K562 (cell line): ENCODE data around the gene ZNF646. TPM values are rescaled to one million over a fixed set of nuclear protein-coding genes. Genes with fewer than 3 reads are reported as not detected.

Source experiments
- C11orf30 ChIP-seq: fragments of 450-650 bp; IDR thresholded peaks from 2 replicates; pipeline ENCODE4 v1.6.1; 2016; ENCODE audit warnings: low read depth, mild to moderate bottlenecking
- CGGBP1 ChIP-seq: fragments of 250-450 bp; sonication (Bioruptor Pico); IDR thresholded peaks from 2 replicates; pipeline ENCODE4 v1.9.0; 2021; ENCODE audit warnings: mild to moderate bottlenecking
- DDX20 ChIP-seq: fragments of 450-650 bp; IDR thresholded peaks from 2 replicates; pipeline ENCODE4 v1.6.1; 2016; ENCODE audit warnings: missing genetic modification characterization, low read depth, mild to moderate bottlenecking, missing compliant biosample characterization, moderate library complexity
- E2F4 ChIP-seq: sonication (generic); formaldehyde crosslinking; IDR thresholded peaks from 2 replicates; pipeline ENCODE4 v1.8.0; 2022; ENCODE audit warnings: mild to moderate bottlenecking, low read depth, missing genetic modification reagents
- FOXA1 ChIP-seq: fragments of 450-650 bp; IDR thresholded peaks from 2 replicates; pipeline ENCODE4 v1.6.1; 2016; ENCODE audit warnings: mild to moderate bottlenecking, borderline replicate concordance
- HDAC2 ChIP-seq: fragments of 450-650 bp; IDR thresholded peaks from 2 replicates; pipeline ENCODE4 v1.6.1; 2016; ENCODE audit warnings: mild to moderate bottlenecking
- HNRNPL ChIP-seq: fragments of 200-400 bp; formaldehyde crosslinking; IDR thresholded peaks from 2 replicates; pipeline ENCODE4 v1.6.1; 2017; ENCODE audit warnings: low read depth, mild to moderate bottlenecking, low read length
- HNRNPUL1 ChIP-seq: fragments of 200-400 bp; formaldehyde crosslinking; IDR thresholded peaks from 2 replicates; pipeline ENCODE4 v1.6.1; 2017; ENCODE audit warnings: low read length
- ILK ChIP-seq: fragments of 450-650 bp; IDR thresholded peaks from 2 replicates; pipeline ENCODE4 v1.6.1; 2016; ENCODE audit warnings: missing genetic modification characterization, low read depth, mild to moderate bottlenecking, missing compliant biosample characterization, moderate library complexity, borderline replicate concordance
- MCM2 ChIP-seq: fragments of 450-650 bp; IDR thresholded peaks from 2 replicates; pipeline ENCODE4 v1.6.1; 2017; ENCODE audit warnings: low read depth, mild to moderate bottlenecking
- PATZ1 ChIP-seq: fragments of 250-450 bp; sonication (Bioruptor Pico); IDR thresholded peaks from 2 replicates; pipeline ENCODE4 v1.5.0; 2020; ENCODE audit warnings: mild to moderate bottlenecking, borderline replicate concordance
- SIN3B ChIP-seq: fragments of 450-650 bp; IDR thresholded peaks from 2 replicates; pipeline ENCODE4 v1.6.1; 2017; ENCODE audit warnings: low read depth, mild to moderate bottlenecking, moderate library complexity
- SUPT5H ChIP-seq: fragments of 450-650 bp; IDR thresholded peaks from 2 replicates; pipeline ENCODE4 v1.6.1; 2016
- TAF1 ChIP-seq: IDR thresholded peaks from 2 replicates; pipeline ENCODE4 v1.6.1; 2011; ENCODE audit warnings: mild to moderate bottlenecking, low read length, moderate library complexity; ENCODE audit not compliant: insufficient read depth, control insufficient read depth, severe bottlenecking; ENCODE audit errors: extremely low read depth
- TEAD2 ChIP-seq: fragments of 450-650 bp; IDR thresholded peaks from 2 replicates; pipeline ENCODE4 v1.6.1; 2016; ENCODE audit warnings: missing genetic modification characterization, control low read depth, missing compliant biosample characterization
- ZMIZ1 ChIP-seq, 2 experiments: fragments of 150-350 bp in 1 of 2; IDR thresholded peaks; 2 replicates each; pipeline ENCODE4 v1.6.1; 2012 to 2016; ENCODE audit warnings: low read depth in 2 of 2, low read length in 2 of 2, mild to moderate bottlenecking in 1 of 2, moderate library complexity in 1 of 2
- ZNF277 ChIP-seq: fragments of 250-450 bp; sonication (Bioruptor Pico); IDR thresholded peaks from 2 replicates; pipeline ENCODE4 v1.8.0; 2022; ENCODE audit warnings: inconsistent platforms, mild to moderate bottlenecking, moderate library complexity, borderline replicate concordance
- ZNF354B ChIP-seq: fragments of 250-450 bp; sonication (Bioruptor Pico); IDR thresholded peaks from 2 replicates; pipeline ENCODE4 v1.4.0; 2020
- ZNF444 ChIP-seq: fragments of 250-450 bp; sonication (Bioruptor Pico); IDR thresholded peaks from 2 replicates; pipeline ENCODE4 v1.4.0; 2020; ENCODE audit warnings: mild to moderate bottlenecking, moderate library complexity
- ZNF551 ChIP-seq: fragments of 250-450 bp; sonication (Bioruptor Pico); IDR thresholded peaks from 2 replicates; pipeline ENCODE4 v1.5.0; 2021; ENCODE audit warnings: mild to moderate bottlenecking, moderate library complexity
- polyA plus RNA-seq, 8 experiments: library from polyadenylated mRNA; depleted of rRNA in 4 of 8; stranded (reverse) in 5 of 8; unstranded in 3 of 8; fragments of >200 nt; fragmentation: Nextera tagmentation in 2 of 8; fragmentation: Illumina TruSeq in 1 of 8; extraction: Ambion mirVana in 2 of 8; extraction: Trizol in 1 of 8; gene quantifications; 2 replicates each; pipeline versions ENCODE4 v1.2.1 to v1.2.3, GENCODE V29; 2011 to 2014; ENCODE audit warnings: inconsistent platforms in 1 of 8, missing spikeins in 1 of 8
- total RNA-seq, 7 experiments: library from RNA; depleted of rRNA in 6 of 7; stranded (reverse); fragments of >200 nt in 6 of 7; fragmentation: Illumina TruSeq in 2 of 7; extraction: Trizol in 2 of 7; gene quantifications; 2 replicates each; pipeline versions ENCODE4 v1.2.1 to v1.2.3, GENCODE V29; 2011 to 2021; ENCODE audit warnings: low replicate concordance in 1 of 7

ZNF646 gene
- total and polyA plus RNA-seq, 9 of the 15 experiments (the other 6 are each of a cell fraction or from before 2014, with no cell fraction given): 0.08 to 20.6 (median 8.0) TPM

- no peak for TF ChIP-seq PATZ1 (CRISPR knock-in tag)
- TF ChIP-seq MCM2: no peak
- no peak for TF ChIP-seq CGGBP1 (CRISPR knock-in tag)
- TF ChIP-seq TAF1: peak; percentile 77
- no peak for TF ChIP-seq HNRNPUL1
- TF ChIP-seq SIN3B: peak; percentile 92
- TF ChIP-seq ZNF551 (CRISPR knock-in tag): no peak
- no peak for TF ChIP-seq ZNF354B (CRISPR knock-in tag)
- TF ChIP-seq ZNF277 (CRISPR knock-in tag): no peak
- no peak for TF ChIP-seq TEAD2
- TF ChIP-seq C11orf30: peak; percentile 97
- TF ChIP-seq ZMIZ1 (IDR thresholded peaks at IDR 0.05; ENCODE audit: low read depth in 2 of 2, low read length in 2 of 2): no peak; a peak in 1 of 4 replicates
- no peak for TF ChIP-seq ILK (tag)
- TF ChIP-seq DDX20 (tag): no peak
- no peak for TF ChIP-seq HNRNPL
- no peak for TF ChIP-seq E2F4 (CRISPR knock-in tag)
- peak; percentile 31; the same call in 1 of the 2 replicates for TF ChIP-seq HDAC2
- peak; percentile 96 for TF ChIP-seq SUPT5H
- TF ChIP-seq FOXA1: no peak
- TF ChIP-seq ZNF444: no peak
These were observed at the start of gene ZNF646, which contains the start of gene ZNF668 (continued) for GRCh38 chr16:31073970-31074813.
